Measurements from ENCODE around the gene FAM180A.
"Not testable (repeated sequence)": the region's sequence is repeated elsewhere in the genome, so short reads cannot be mapped to it uniquely, and the experiment has no call there.

Gene FAM180A

GRCh38 chr7:135737306-135737647 is 11.3 kb downstream of the FAM180A start:
- not testable (repeated sequence) for DNase-seq

- DNase-seq: no peak
Measured at GRCh38 chr7:135736586-135737305, 11.9 kb downstream of the FAM180A start.

GRCh38 chr7:135734343-135734689 is 14.3 kb downstream of the FAM180A start:
- no peak for DNase-seq

- DNase-seq: no peak
Measured at GRCh38 chr7:135733603-135734342, 14.8 kb downstream of the FAM180A start.

- no peak for DNase-seq
Measured at GRCh38 chr7:135731131-135731530, 17.5 kb downstream of the FAM180A start.

GRCh38 chr7:135729230-135729629 is 19.4 kb downstream of the FAM180A start:
- no peak for DNase-seq

- DNase-seq: no peak
Measured at GRCh38 chr7:135728136-135728669, 20.4 kb downstream of the FAM180A start, which contains the start of gene SLC13A4. Gene SLC13A4 (minus strand): TSS chr7:135728186. CDS start chr7:135727496, 690 bp downstream.

- no peak for DNase-seq
Measured at GRCh38 chr7:135726911-135727673, 21.5 kb downstream of the FAM180A start.

- no peak for DNase-seq
Measured at GRCh38 chr7:135726276-135726788, 22.3 kb downstream of the FAM180A start.

GRCh38 chr7:135723411-135723810 is 25.2 kb downstream of the FAM180A start:
- DNase-seq: no peak

- no peak for DNase-seq
Measured at GRCh38 chr7:135721198-135721820, 27.3 kb downstream of the FAM180A start.

- no peak for DNase-seq
Measured at GRCh38 chr7:135719688-135720087, 28.9 kb downstream of the FAM180A start.

GRCh38 chr7:135718794-135719437 is 29.7 kb downstream of the FAM180A start:
- no peak for DNase-seq

- DNase-seq: no peak
Measured at GRCh38 chr7:135718219-135718618, 30.4 kb downstream of the FAM180A start.

- no peak for DNase-seq
Measured at GRCh38 chr7:135717693-135718092, 30.9 kb downstream of the FAM180A start.

GRCh38 chr7:135716677-135717238 is 31.9 kb downstream of the FAM180A start:
- DNase-seq: no peak

GRCh38 chr7:135715673-135716072 is 32.9 kb downstream of the FAM180A start:
- DNase-seq: no peak

- no peak for DNase-seq
Measured at GRCh38 chr7:135715055-135715522, 33.5 kb downstream of the FAM180A start.

GRCh38 chr7:135714534-135715009 is 34.0 kb downstream of the FAM180A start:
- DNase-seq: no peak

GRCh38 chr7:135713836-135714470 is 34.7 kb downstream of the FAM180A start:
- no peak for DNase-seq

- DNase-seq: no peak
Measured at GRCh38 chr7:135712796-135713195, 35.8 kb downstream of the FAM180A start.
